HG02870 (cell line): ENCODE measurements around the gene BICDL1.

Source experiments
- ATAC-seq: cut with Tn5 transposase; IDR thresholded peaks from one replicate; pipeline ENCODE4 v1.9.1; 2021; ENCODE audit warnings: mild to moderate bottlenecking, moderate library complexity; ENCODE audit not compliant: unreplicated experiment

The BICDL1 gene

DNA sequence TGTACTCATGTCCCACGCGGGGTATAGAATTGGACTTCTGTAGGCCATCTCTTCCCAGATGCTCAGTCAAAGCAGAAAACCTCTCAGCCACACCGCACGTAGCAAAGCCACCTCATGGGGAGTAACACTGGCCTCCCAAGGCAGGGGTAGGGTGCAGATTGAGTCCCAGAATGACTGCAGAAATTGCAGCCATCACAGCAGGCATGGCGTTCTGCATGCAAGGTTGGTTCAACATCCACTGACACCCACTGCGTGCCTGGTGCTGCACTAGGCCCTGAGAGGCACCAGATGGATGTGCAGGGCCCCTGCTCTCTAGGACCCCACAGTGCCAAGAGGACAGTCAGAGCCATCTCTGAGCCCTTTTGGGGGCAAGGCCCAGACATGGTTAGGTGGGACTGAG lies 87.6 kb downstream of the BICDL1 start:
- no peak for ATAC-seq

DNA sequence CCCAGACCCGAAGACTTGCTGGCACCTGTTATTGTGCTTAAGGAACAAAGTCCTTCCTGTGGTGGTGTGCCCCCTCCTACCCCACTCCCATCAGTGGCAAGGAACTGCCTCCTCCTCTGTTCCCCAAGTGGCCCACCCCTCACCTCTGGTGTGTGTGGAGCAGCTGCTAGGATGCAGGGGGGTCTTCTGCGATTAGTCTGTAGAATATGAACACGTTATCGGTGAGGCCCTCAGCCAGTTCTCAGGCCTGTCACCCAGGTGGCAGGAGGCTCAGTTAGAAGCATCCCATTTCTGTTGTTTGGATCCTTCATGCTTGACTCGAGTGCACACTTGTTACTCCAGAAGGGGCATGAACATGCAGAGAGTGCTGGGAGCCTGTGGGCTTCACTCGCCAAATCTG lies 88.2 kb downstream of the BICDL1 start:
- no peak for ATAC-seq

DNA sequence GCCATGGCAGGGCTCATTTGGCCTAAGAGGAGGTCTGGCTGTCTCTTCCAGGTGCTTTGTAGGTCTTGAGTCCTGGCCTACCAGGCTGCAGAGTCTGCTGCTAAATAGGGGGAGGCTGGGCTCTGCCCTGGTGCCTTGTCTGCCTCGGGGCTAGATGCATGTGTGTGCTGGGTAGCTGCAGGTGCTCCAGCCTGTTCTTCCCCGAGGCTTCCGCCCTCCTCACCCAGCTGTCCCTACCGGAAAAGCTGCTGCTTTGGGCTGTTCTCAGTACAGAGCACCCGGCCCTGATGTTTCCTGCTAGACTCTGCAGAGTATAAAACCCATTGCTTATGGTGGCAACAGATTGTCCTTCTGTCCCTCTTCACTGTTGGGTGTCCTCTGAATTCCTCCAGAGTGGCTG lies 89.8 kb downstream of the BICDL1 start:
- no peak for ATAC-seq

DNA sequence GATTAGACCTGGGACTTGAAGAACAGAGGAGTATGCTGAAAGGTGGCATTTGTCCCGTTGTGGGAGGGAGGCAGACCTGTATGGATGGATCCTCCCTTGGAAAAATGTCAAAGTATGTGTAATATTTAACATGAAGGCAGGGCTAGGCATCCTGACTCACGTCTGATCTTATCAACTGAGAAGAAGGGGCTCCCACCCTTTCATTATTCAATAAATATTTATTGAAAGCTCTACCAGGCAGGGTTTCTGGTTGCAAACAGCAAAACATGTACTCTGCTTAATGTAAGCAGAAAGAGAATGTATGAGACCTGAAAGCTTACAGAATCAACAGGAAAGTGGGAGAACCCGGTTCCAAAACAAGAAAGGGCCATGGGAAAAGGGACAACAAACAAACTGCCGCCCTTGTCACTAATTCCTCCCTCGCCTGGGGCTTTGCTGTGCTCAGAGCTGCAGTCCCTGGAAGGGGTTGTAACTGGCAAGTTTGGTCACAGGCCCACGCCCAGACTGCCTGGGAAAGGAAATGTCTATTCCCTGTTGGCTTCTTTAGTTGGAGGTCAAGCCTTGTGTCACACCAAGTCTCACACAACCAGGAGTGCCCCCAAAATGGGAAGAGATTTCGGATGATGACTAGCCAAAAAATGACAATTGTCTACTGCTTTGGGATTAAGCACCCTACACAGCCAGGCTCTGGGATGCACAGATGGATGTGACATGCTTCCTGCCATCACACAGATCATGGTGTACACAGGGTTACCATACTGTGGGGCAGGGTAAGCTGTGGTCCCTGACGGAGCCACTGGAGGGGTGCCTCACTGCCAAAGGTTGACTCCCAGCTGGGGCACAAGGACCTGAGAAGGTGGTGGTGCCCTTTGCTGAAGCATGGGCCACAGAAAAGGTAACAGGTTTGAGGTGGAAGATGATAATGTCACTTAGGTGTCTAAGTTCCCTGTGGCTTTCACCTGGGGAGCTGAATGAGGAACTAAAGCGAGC lies 90.7 kb downstream of the BICDL1 start:
- ATAC-seq = no peak

DNA sequence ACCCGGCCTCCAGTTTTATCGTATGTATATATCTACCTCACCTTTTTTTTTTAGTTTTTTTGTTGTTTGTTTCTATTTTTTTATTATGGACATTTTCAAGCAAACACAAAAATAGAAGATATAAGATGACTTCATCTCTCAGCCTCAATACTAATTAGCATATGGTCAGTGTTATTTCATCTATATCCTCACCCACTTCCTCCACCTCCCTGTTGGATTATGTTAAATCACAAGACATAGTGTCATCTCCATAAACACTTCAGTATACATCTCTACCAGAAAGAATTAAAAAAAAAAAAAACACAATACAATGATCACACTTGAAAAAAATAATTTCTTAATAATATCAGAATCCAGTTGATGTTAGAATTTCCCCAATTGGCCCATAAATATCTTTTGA lies 92.6 kb downstream of the BICDL1 start:
- ATAC-seq = no peak

DNA sequence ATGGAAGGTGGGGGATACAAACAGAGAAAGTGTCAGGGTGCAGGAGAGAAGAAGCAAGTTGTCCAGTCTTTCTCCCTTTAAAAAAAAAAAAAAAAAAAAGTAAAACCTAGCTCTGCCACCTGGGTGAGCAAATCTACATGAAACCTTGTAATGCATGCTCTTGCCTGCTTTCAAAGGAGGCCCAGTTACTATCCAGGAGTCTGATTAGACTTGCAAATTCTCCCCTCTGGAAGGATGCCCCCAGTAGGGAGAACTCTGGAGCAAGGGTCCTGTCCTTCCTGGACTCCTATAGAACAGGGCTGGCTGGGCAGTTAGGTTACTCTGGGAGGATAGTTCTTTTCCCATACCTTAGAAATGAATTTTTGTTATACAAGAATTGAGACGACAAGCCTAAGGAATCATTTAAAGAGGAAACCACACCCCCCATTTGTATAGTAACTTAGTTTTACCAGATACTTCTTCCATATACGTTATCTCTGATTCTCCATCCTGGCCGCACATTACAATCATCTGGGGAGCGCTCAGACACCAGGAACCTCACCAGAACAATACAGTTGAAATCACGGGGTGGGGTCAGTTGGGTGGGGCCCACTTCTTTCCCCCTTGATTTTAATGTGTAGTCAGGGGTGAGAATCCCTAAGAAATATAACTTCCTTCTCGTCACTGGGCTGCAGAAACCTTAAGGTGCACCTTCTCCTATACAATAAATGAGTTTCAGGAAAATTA lies 97.0 kb downstream of the BICDL1 start:
- ATAC-seq = no peak

DNA sequence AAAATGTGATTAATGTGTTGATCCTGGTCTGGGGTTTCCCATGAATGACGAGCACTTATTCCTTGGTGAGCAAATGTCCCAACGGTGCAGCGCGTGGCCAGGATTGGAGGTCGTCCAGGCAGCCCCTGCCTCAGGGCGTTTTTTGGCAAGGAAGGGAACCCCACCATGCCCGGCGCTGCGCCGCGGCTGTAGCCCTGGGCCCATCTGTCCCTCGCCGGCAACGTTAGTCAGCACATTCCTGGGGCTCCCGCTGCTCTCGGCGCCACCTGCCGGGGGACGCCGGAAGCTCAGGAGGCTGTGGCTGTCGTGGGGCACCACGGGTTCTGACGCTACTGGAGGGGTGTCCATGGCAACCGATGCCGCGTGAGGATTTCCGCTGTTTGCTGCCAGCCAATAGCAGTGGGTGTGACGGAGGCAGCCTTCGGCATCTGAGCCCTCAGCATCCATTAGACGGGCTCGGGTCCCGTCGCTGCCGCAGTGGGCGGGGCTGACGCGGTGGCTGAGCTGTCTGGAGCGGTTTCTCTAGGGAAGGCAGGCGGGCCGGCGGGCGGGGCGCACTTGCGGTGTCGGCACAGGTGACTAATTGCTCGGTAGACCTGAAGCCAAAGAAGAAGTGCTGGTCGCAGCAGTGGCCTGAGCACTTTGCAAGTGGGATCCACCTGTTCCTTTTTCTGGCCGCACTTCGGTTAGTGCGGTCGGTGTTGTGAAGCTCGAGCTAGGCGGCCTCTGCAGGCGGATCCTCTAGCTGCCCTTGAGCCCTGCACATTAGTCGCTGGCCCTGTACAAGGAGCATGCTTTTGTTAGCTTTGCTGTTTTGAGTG lies 98.0 kb downstream of the BICDL1 start:
- peak; percentile 97 for ATAC-seq

DNA sequence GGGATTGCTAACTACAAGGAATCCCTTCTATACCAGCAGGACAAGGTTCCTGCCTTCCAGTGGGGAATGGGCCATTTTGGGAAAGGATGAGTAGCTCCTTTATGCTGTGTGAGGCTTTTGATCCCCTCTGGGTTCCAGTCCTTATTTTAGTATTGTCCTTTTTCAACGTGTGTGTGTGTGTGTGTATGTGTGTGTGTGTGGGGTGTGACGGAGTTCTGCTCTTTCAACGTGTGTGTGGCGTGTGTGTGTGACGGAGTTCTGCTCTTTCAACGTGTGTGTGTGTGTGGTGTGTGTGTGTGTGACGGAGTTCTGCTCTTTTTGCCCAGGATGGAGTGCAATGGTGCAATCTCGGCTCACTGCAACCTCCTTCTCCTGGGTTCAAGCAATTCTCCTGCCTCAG lies 100.1 kb downstream of the BICDL1 start:
- ATAC-seq = no peak

DNA sequence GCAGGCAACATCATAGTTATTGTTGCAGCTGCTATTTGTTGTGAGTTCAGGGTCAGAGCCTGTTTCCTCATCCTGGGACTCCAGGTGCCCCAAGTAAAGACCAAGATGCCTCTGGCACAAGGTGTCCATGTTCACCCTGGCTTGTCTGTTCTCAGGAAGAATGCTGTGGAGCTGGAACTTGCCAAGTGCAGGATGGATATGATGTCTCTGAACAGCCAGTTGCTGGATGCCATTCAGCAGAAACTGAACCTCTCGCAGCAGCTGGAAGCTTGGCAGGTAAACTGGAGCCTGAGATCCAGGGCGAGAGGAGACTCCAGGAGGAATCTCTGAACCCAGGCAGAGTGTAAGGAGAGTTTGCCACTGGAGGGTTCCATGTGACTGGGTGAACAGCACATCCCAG lies 100.8 kb downstream of the BICDL1 start:
- no peak for ATAC-seq

DNA sequence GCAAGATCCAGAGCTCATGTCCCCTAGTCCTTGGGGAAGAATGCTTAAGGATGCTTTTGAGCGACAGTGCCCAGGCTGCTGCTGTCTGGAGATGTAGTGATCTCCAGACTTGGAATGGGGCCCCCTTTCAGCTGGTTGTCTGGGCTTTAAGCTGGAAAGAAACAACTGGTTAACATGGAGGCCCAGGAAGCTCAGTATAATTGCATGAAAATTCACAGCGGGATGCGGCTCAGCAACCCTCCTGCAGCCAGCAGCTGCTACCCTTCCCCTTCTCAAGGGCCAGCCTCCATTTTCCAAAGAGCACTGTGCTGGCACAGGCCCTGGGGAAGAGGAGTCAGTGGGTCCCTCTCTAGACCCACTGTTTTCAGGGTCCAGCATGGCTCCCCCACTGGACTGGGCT lies 101.2 kb downstream of the BICDL1 start:
- no peak for ATAC-seq

DNA sequence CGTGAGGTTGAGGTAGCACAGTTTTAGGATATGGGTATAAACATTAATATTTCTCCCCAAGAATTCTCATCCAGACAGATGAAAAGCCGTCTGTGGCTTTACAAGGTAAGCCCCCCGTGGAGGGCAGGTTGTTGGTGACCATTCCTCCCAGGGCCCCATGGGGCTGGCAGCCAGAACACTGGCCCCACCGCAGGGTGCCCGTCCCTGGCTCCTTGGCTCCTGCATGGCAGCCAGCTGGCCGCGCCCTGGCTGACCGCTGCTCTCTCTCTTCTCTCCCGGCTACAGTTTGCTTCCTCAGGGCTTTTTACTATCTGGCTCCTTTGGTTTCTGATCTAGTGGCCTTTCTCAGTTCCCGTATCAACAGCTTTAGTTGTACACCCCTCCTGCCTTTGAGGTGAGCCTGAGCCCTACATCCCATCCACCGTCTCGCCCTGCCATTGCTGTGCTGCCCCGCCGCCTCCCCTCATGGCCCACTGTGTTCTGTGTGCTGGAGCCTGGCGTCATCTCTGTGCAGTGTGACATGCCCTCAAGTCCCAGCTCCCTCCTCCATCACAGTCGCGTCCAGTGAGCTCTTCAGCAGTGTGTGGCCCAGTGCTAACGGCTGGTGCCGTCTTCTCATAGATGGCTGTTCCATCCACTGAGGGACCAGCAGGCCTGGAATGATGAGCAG lies 101.7 kb downstream of the BICDL1 start:
- ATAC-seq = no peak

DNA sequence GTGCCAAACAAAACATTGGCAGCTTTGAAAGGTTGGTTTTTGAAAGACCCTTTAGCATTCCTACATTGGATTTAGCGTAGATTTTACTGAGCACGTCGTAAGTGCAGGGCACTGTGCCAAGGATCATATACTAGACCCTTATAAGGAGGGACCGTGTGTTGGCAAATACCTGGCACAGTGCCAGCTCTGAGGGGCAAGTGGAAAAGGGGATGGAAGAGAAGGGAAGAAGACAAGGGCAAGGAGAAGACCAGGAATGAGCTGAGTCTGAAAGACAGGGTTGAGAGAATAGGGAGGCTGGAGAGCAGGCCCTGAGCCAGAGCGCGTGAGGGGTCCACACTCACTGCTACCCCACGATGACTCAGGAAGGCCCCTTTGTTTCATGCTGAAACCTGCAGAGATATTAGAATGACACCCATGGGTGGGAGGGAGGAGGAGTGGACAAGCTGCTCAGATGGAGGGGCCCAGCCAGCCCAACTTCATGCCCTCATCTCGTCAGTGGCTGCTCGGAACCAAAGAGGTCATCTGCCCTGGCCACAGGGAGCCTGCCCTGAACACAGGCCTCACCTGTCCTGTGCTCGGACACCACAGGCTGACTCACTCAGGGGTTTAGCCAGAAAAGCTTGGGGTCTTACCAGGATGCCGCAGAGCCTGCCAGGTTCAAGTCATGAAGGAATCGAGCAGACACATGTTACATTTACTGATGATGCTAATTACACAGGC lies 102.5 kb downstream of the BICDL1 start:
- ATAC-seq = no peak

DNA sequence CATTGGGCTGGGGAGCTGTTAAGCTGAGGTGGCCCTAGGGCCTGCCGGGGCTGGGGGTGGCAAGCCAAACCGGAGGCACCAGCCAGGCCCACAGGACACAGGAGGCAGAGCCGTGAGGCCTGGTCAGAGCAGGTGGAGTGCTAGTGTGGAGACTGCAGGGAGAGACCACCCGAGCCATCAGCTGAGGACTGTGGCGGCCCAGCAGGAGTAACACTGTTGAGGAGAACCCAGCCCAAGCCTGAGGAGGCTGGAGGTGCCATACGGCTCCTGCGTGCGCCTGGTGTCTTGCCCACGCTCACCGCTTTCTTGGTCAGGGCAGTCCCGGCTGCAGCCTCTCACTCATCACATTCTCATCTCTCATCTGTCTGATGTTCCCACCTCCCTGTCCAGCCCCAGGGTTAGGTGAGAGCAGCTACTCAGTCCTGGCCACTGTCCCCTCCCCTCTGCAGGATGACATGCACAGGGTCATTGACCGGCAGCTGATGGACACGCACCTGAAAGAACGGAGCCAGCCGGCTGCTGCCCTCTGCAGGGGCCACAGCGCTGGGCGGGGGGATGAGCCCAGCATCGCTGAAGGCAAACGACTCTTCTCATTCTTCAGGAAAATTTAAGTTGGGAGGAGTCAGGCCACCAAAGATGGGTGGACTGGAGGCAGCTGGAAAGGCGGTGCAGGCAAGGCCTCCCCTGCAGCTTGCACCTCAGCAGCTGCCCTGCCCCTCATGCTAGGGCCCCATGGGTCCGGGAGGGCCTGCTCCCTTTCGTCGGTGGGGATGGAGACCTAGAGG lies 103.7 kb downstream of the BICDL1 start:
- no peak for ATAC-seq

DNA sequence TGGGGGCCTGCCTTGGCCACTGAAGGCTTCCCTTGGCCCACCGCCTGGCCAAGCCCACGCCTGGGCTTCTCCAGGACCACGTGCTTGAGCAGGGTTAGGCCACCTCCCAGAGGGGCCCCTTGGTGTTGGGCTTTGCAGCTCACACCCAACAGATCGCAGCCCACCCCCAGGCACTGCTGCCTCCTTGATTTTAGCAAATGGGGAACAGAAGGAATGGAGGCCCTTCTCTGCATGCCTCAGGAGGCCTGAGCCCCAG lies 104.2 kb downstream of the BICDL1 start:
- no peak for ATAC-seq

DNA sequence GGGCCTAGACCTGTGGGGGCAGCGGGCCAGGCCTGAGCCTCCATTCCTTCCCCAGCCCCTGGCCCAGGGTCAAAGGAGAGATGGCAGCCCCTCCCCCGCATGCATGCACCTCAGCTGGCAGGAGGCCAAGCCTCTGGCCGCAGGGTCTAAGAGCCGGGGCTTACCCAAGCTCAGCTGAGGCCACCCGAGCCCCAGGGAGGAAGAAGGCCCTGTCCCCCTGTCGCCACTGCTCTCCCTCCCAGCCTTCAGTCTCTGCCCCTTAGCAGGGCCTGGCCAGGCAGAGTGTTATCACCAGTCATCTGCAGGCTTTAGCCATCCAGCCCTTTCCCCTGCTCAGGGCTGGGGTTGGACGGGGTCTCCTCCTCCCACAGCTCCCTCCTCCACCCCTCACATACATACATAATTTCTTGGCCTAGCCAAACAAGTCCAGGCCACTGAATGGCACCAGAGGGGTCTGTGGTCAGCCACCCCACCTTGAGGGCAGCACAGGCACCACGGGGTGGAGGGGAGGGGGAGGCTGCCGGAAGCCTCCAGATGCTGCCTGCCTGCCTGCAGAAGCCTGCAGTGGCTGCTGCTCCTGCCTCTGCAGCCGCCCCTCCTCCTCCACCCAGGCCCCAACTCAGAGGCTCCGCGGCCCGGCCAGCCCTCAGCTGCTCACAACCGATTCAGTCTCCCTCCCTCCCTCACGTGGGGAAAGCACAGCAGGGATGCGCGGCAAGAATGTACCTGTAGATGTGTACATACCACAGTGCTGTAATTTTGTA lies 104.7 kb downstream of the BICDL1 start:
- no peak for ATAC-seq

DNA sequence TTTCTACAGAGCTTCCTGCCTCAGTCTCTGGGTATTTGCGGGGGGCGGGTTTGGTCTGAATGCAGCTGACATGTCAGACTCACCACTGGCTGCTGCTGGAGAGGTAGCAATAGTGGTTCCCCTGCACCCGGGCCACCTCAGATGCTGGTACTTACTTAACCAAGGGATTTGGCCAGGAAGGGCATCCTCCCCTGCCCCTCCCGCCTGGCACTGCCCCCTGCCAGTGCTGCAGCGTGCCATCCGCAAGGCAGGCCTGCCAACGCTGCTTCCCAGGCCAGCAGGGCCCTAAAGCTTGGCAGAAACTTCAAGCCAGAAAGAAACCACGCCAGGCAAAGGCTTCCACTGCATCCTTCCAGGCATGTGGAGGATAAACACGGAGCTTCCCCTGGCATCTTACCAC lies 105.4 kb downstream of the BICDL1 start:
- ATAC-seq = no peak

DNA sequence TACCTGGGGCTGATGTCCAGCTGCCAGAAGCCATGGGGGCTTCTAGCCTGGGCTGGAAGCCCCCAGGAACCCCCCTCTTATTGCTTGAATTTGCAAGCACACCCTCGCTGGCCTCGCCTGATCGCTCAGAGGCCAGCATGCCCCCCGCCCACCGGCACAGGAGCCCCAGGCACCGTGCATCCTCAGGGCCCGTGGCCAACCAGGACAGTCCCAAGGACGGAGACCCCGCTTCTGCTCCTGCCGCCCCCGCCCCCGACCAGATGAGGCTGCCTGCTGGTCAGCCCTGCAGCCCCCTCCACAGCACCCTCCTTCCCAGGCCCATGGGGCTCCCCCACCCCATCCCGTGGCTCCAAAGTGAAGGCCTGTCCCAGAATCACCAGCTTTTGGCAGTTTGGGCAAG lies 106.3 kb downstream of the BICDL1 start:
- ATAC-seq = no peak

DNA sequence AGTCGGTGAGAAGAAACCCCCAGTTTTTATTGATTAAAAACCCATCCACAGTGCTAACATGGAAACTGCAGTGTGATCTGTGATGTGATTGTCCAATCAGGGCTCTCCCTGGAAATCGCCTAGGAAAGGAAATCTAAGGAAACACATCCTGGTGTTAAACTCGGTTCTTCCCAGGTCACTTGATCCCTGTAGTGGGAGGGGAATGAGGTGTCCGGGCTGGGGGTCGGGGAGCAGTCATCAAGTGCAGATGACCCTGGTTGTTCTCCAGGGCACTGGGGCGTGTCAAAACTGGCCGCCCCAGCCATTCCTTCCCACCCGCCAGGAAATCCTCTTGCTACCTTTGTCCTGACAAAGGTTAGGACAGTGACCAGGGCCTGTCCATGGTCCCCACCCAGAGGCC lies 106.7 kb downstream of the BICDL1 start:
- ATAC-seq = no peak

DNA sequence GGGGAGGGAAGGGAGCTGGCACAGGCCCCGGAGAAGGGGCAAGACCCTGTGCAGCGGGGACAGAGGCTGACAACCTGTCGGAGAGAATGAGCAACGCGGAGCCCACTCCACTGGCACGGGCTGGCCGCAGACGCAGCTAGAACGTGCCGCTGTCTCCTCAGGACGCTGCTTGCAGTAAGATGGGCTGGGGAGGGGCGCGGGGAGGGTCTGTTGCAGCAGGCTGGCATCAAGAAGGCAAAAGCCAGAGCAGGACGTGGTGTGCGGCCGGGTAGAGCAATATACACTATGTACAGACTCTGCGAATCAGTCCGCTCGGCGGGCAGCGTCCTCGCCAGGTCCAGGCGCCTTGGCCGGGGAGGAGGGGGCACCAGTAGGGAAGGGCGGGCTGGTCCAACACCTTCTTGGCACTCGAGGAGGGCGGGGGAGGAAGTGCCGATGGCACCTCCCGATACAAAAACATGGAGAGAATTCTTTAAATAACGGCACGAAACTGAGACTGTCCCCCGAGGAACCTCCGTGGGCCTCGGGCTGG lies 107.7 kb downstream of the BICDL1 start:
- ATAC-seq = no peak
